ENCODE data around the gene AKT3. TPM values are rescaled to one million over a fixed set of nuclear protein-coding genes. Genes with fewer than 3 reads are reported as not detected.

Gene AKT3
- total RNA-seq, 2 experiments from 2014 or later: 33.3 to 34.7 TPM

GRCh38 chr1:243535014-243535413 is 315.0 kb downstream of the AKT3 start:
- peaks cover 14% of the 10 kb centered on the region for H3K36me3 Mint-ChIP-seq
- POLR2A ChIA-PET: no interaction called here
- H3K27me3 Mint-ChIP-seq: no peaks in the 10 kb centered on the region
- no peak for DNase-seq
- intact Hi-C loops (cut with micrococcal nuclease): no loop called here
- H3K27ac Mint-ChIP-seq: no peak overlapping the region
- CTCF ChIA-PET: no interaction called here
- H3K4me3 Mint-ChIP-seq: no peak overlapping the region
- no peaks in the 10 kb centered on the region for H3K9me3 Mint-ChIP-seq
- peaks cover 2% of the 10 kb centered on the region for H3K4me1 Mint-ChIP-seq (ENCODE audit: low read depth)

- CTCF ChIA-PET: no interaction called here
- Mint-ChIP-seq H3K27me3 (no peaks in the 10 kb centered on the region), H3K27ac (no peak overlapping the region), H3K36me3 (peaks cover 16% of the 10 kb centered on the region), H3K4me1 (ENCODE audit: low read depth) (peaks cover 9% of the 10 kb centered on the region), H3K9me3 (peaks cover 3% of the 10 kb centered on the region), H3K4me3 (no peak overlapping the region)
- intact Hi-C loops (cut with micrococcal nuclease): no loop called here
- POLR2A ChIA-PET: no interaction called here
- no peak for DNase-seq
These were observed 320.5 kb downstream of the AKT3 start for GRCh38 chr1:243529512-243529911.

- intact Hi-C loops (cut with micrococcal nuclease): no loop called here
- Mint-ChIP-seq H3K4me1 (ENCODE audit: low read depth) (peaks cover 8% of the 10 kb centered on the region), H3K27ac (no peak overlapping the region), H3K27me3 (no peaks in the 10 kb centered on the region), H3K4me3 (no peak overlapping the region), H3K9me3 (peaks cover 3% of the 10 kb centered on the region), H3K36me3 (peaks cover 13% of the 10 kb centered on the region)
- POLR2A ChIA-PET: no interaction called here
- CTCF ChIA-PET: interaction anchor here (0.6 kb wide), 1 partner anchor 362 kb away, joined by 3 read pairs; no protein-coding TSS in a partner anchor
- no peak for DNase-seq
These were observed 321.5 kb downstream of the AKT3 start for GRCh38 chr1:243528459-243529121.

- peaks cover 3% of the 10 kb centered on the region for H3K9me3 Mint-ChIP-seq
- ChIA-PET CTCF (no interaction called here), POLR2A (no interaction called here)
- peaks cover 13% of the 10 kb centered on the region for H3K36me3 Mint-ChIP-seq
- H3K4me1 Mint-ChIP-seq (ENCODE audit: low read depth): peaks cover 10% of the 10 kb centered on the region
- H3K27me3 Mint-ChIP-seq: no peaks in the 10 kb centered on the region
- H3K27ac Mint-ChIP-seq: no peak overlapping the region
- DNase-seq: no peak
- intact Hi-C loops (cut with micrococcal nuclease): no loop called here
- no peak overlapping the region for H3K4me3 Mint-ChIP-seq
These were observed 323.9 kb downstream of the AKT3 start for GRCh38 chr1:243526180-243526579.

GRCh38 chr1:243525085-243525487 is 325.0 kb downstream of the AKT3 start:
- ChIA-PET CTCF (no interaction called here), POLR2A (no interaction called here)
- Mint-ChIP-seq H3K27me3 (no peaks in the 10 kb centered on the region), H3K4me3 (no peak overlapping the region), H3K4me1 (ENCODE audit: low read depth) (peaks cover 10% of the 10 kb centered on the region), H3K9me3 (peaks cover 3% of the 10 kb centered on the region), H3K36me3 (peaks cover 16% of the 10 kb centered on the region), H3K27ac (no peak overlapping the region)
- no peak for DNase-seq
- intact Hi-C loops (cut with micrococcal nuclease): no loop called here

- ChIA-PET CTCF (no interaction called here), POLR2A (no interaction called here)
- Mint-ChIP-seq H3K27ac (no peak overlapping the region), H3K9me3 (peaks cover 3% of the 10 kb centered on the region), H3K36me3 (peaks cover 13% of the 10 kb centered on the region), H3K4me3 (no peak overlapping the region), H3K27me3 (no peaks in the 10 kb centered on the region), H3K4me1 (ENCODE audit: low read depth) (peaks cover 10% of the 10 kb centered on the region)
- intact Hi-C loops (cut with micrococcal nuclease): no loop called here
- no peak for DNase-seq
These were observed 326.3 kb downstream of the AKT3 start for GRCh38 chr1:243523766-243524165.

- POLR2A ChIA-PET: no interaction called here
- Mint-ChIP-seq H3K9me3 (peaks cover 4% of the 10 kb centered on the region), H3K27ac (no peak overlapping the region), H3K4me1 (ENCODE audit: low read depth) (peaks cover 10% of the 10 kb centered on the region), H3K27me3 (no peaks in the 10 kb centered on the region), H3K36me3 (peaks cover 20% of the 10 kb centered on the region), H3K4me3 (no peak overlapping the region)
- DNase-seq: no peak
- CTCF ChIA-PET: no interaction called here
- intact Hi-C loops (cut with micrococcal nuclease): no loop called here
These were observed 329.2 kb downstream of the AKT3 start for GRCh38 chr1:243520831-243521230.

- CTCF ChIA-PET: no interaction called here
- POLR2A ChIA-PET: interaction anchor here (0.7 kb wide), 1 partner anchor 196 kb away, joined by 6 read pairs; no protein-coding TSS in a partner anchor
- intact Hi-C loops (cut with micrococcal nuclease): loop anchor here (5.0 kb wide), 1 partner anchor 82 kb away; no protein-coding TSS in a partner anchor
- peaks cover 17% of the 10 kb centered on the region for H3K4me1 Mint-ChIP-seq (ENCODE audit: low read depth)
- DNase-seq: no peak
- peaks cover 37% of the 10 kb centered on the region for H3K36me3 Mint-ChIP-seq
- no peak overlapping the region for H3K27ac Mint-ChIP-seq
- no peak overlapping the region for H3K4me3 Mint-ChIP-seq
- H3K27me3 Mint-ChIP-seq: no peaks in the 10 kb centered on the region
- peaks cover 4% of the 10 kb centered on the region for H3K9me3 Mint-ChIP-seq
These were observed 335.1 kb downstream of the AKT3 start for GRCh38 chr1:243514927-243515326.

GRCh38 chr1:243513726-243514491 is 336.1 kb downstream of the AKT3 start:
- Mint-ChIP-seq H3K4me3 (no peak overlapping the region), H3K9me3 (peaks cover 4% of the 10 kb centered on the region), H3K27ac (no peak overlapping the region), H3K27me3 (no peaks in the 10 kb centered on the region), H3K4me1 (ENCODE audit: low read depth) (peaks cover 17% of the 10 kb centered on the region), H3K36me3 (peaks cover 34% of the 10 kb centered on the region)
- no peak for DNase-seq
- POLR2A ChIA-PET: no interaction called here
- intact Hi-C loops (cut with micrococcal nuclease): loop anchor here (5.0 kb wide), 1 partner anchor 83 kb away; no protein-coding TSS in a partner anchor
- CTCF ChIA-PET: no interaction called here

GRCh38 chr1:243510928-243511327 is 339.1 kb downstream of the AKT3 start:
- intact Hi-C loops (cut with micrococcal nuclease): loop anchor here (5.0 kb wide), 1 partner anchor 86 kb away; no protein-coding TSS in a partner anchor
- ChIA-PET POLR2A (no interaction called here), CTCF (no interaction called here)
- Mint-ChIP-seq H3K27me3 (no peaks in the 10 kb centered on the region), H3K9me3 (no peaks in the 10 kb centered on the region), H3K4me1 (ENCODE audit: low read depth) (peaks cover 17% of the 10 kb centered on the region), H3K27ac (no peak overlapping the region), H3K4me3 (no peak overlapping the region), H3K36me3 (peaks cover 22% of the 10 kb centered on the region)
- DNase-seq: no peak

GRCh38 chr1:243508943-243509342 is 341.1 kb downstream of the AKT3 start:
- peaks cover 6% of the 10 kb centered on the region for H3K4me1 Mint-ChIP-seq (ENCODE audit: low read depth)
- H3K9me3 Mint-ChIP-seq: no peaks in the 10 kb centered on the region
- POLR2A ChIA-PET: no interaction called here
- H3K27me3 Mint-ChIP-seq: no peaks in the 10 kb centered on the region
- no peak overlapping the region for H3K27ac Mint-ChIP-seq
- CTCF ChIA-PET: no interaction called here
- H3K4me3 Mint-ChIP-seq: no peak overlapping the region
- H3K36me3 Mint-ChIP-seq: peaks cover 26% of the 10 kb centered on the region
- no peak for DNase-seq
- intact Hi-C loops (cut with micrococcal nuclease): loop anchor here (10.0 kb wide), 1 partner anchor 236 kb away; no protein-coding TSS in a partner anchor

- ChIA-PET POLR2A (no interaction called here), CTCF (no interaction called here)
- Mint-ChIP-seq H3K4me3 (no peak overlapping the region), H3K9me3 (no peaks in the 10 kb centered on the region), H3K27me3 (no peaks in the 10 kb centered on the region), H3K36me3 (peaks cover 32% of the 10 kb centered on the region), H3K4me1 (ENCODE audit: low read depth) (peaks cover 2% of the 10 kb centered on the region), H3K27ac (no peak overlapping the region)
- no peak for DNase-seq
- intact Hi-C loops (cut with micrococcal nuclease): loop anchor here (10.0 kb wide), 1 partner anchor 236 kb away; no protein-coding TSS in a partner anchor
These were observed 341.7 kb downstream of the AKT3 start for GRCh38 chr1:243508303-243508713.
